NCI-H460 (cell line): ENCODE measurements around the gene SEC61G. TPM values are rescaled to one million over a fixed set of nuclear protein-coding genes. Genes with fewer than 3 reads are reported as not detected.

ENCODE experiments used
- DNase-seq: peaks from one replicate; pipeline ENCODE4 v3.0.0-alpha.2; 2016; ENCODE audit warnings: low read depth; ENCODE audit errors: extremely low read depth
- polyA plus RNA-seq: library from polyadenylated mRNA; depleted of rRNA; stranded (reverse); fragments of >200 nt; gene quantifications from 2 replicates; pipeline ENCODE4 v1.2.3, GENCODE V29; 2014; cell fraction: nucleus; rRNA removed
- total RNA-seq: library from RNA; depleted of rRNA; stranded (reverse); fragments of >200 nt; shearing (Covaris generic); gene quantifications from 2 replicates; pipeline ENCODE4 v1.2.3, GENCODE V29; 2014; rRNA removed

Gene SEC61G
- 138 and 141 TPM in 2 replicates for total RNA-seq
- polyA plus RNA-seq: 270 and 462 TPM in 2 replicates

- peak; percentile 83 for DNase-seq
These were observed at the start of gene SEC61G for GRCh38 chr7:54758702-54759592. Gene SEC61G, minus strand, starts transcription at chr7:54759211. Its CDS starts 1,623 bp downstream, at chr7:54757588.

- DNase-seq: no peak
These were observed 43.8 kb upstream of the SEC61G start for GRCh38 chr7:54802841-54803240.

GRCh38 chr7:54802114-54802513 lies 43.1 kb upstream of the SEC61G start:
- DNase-seq: no peak

- no peak for DNase-seq
These were observed 40.8 kb upstream of the SEC61G start for GRCh38 chr7:54799792-54800191.

GRCh38 chr7:54798530-54798929 lies 39.5 kb upstream of the SEC61G start:
- no peak for DNase-seq

- no peak for DNase-seq
These were observed 37.8 kb upstream of the SEC61G start for GRCh38 chr7:54796853-54797252.

- no peak for DNase-seq
These were observed 37.1 kb upstream of the SEC61G start for GRCh38 chr7:54796150-54796549.

GRCh38 chr7:54792383-54792782 lies 33.4 kb upstream of the SEC61G start:
- DNase-seq: no peak

GRCh38 chr7:54788664-54789063 lies 29.7 kb upstream of the SEC61G start:
- peak; percentile 58 for DNase-seq

GRCh38 chr7:54785261-54785660 lies 26.2 kb upstream of the SEC61G start:
- DNase-seq: no peak

- DNase-seq: no peak
These were observed 24.9 kb upstream of the SEC61G start for GRCh38 chr7:54783952-54784351.

GRCh38 chr7:54782829-54783228 lies 23.8 kb upstream of the SEC61G start:
- DNase-seq: no peak

GRCh38 chr7:54782314-54782713 lies 23.3 kb upstream of the SEC61G start:
- no peak for DNase-seq

- no peak for DNase-seq
These were observed 22.3 kb upstream of the SEC61G start for GRCh38 chr7:54781134-54781920.

GRCh38 chr7:54780490-54780889 lies 21.5 kb upstream of the SEC61G start:
- DNase-seq: no peak

- no peak for DNase-seq
These were observed 19.9 kb upstream of the SEC61G start for GRCh38 chr7:54778696-54779540.

GRCh38 chr7:54778166-54778565 lies 19.2 kb upstream of the SEC61G start:
- DNase-seq: no peak

- DNase-seq: no peak
These were observed 16.1 kb upstream of the SEC61G start for GRCh38 chr7:54774785-54775740.
